ENCODE data around the gene MELK.
A peak's percentile ranks its signal among the peaks of the same experiment; 100 is the strongest.

Gene MELK

DNA sequence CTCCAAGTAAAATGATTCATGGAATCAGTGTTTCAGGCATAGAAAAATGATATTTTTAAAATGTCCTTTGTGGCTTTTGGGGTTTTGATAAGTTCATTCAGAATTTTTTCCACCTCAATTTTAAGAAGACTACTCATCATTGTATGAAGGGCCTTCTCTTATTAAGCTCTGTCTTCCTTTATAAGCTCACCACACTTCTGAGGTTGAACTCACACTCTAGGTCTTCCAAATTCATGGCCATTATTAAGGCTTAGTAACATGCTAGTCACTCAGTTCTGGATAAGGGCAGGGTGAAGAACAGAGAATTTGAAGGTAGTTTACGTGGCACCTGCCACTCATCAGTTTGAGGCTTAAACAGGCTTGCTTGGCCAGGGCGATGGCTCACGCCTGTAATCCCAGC, 4.2 kb downstream of the MELK start:
- TF ChIP-seq, protein P1, sequence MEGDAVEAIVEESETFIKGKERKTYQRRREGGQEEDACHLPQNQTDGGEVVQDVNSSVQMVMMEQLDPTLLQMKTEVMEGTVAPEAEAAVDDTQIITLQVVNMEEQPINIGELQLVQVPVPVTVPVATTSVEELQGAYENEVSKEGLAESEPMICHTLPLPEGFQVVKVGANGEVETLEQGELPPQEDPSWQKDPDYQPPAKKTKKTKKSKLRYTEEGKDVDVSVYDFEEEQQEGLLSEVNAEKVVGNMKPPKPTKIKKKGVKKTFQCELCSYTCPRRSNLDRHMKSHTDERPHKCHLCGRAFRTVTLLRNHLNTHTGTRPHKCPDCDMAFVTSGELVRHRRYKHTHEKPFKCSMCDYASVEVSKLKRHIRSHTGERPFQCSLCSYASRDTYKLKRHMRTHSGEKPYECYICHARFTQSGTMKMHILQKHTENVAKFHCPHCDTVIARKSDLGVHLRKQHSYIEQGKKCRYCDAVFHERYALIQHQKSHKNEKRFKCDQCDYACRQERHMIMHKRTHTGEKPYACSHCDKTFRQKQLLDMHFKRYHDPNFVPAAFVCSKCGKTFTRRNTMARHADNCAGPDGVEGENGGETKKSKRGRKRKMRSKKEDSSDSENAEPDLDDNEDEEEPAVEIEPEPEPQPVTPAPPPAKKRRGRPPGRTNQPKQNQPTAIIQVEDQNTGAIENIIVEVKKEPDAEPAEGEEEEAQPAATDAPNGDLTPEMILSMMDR (IDR thresholded peaks at IDR 0.05; ENCODE audit: low read depth, low read length, missing control alignments), result no peak
- no peak for DNase-seq (ENCODE audit: low read depth)
- no peak overlapping the region for H3K4me3 ChIP-seq (ENCODE audit: low read depth, low read length)

DNA sequence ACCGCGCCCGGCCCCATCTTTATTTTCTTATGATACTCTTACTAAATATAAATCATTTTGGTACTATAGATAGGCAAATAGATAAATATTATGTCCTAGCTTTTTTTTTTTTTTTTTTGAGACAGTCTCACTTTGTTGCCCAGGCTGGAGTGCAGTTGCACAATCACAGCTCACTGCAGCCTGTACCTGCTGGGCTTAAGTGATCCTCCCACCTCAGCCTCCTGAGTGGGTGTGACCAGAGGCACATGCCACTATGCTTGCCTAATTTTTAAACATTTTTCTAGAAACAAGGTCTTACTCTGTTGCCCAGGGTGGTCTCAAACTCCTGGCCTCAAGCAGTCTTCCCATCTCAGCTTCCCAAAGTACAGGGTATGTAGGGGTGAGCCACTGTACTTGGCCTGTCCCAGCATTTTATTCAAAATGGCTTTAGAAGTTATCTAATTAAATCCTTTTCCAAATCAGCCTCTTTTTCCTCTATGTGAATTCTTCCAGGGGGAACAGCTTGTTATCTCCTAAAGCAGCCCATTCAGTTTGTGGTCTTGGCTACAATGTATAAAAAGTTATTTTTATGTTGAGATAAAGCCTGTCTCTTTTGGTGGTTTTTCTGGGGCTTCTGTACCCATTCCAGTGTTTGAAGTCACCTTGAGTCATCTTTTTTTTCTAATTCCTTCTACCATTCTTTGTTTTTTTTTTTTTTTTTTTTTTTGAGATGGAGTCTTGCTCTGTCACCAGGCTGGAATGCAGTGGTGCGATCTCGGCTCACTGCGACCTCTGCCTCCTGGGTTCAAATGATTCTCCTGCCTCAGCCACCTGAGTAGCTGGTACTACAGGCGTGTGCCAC, 12.1 kb downstream of the MELK start:
- DNase-seq (ENCODE audit: low read depth), result no peak
- TF ChIP-seq, protein P1 (IDR thresholded peaks at IDR 0.05; ENCODE audit: low read depth, low read length, missing control alignments), result no peak
- no peak overlapping the region for H3K4me3 ChIP-seq (ENCODE audit: low read depth, low read length)

DNA sequence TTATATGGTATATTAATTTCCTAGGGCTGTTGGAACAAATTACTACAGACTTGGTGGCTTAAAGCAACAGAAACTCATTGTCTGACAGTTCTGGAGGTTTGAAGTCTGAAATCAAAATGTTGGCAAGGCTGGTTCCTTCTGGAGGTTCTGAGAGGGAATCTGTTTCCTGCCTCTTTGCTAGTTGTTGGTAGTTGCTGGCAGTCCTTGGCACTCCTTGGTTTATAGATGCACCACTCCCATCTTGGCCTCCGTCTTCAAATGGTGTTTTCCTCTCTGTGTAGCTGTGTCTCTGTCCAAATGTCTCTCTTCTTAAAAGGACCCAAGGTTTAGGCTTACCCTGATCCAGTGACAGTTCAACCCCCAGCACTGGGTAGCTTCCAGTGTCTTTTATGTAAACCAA, 17.5 kb downstream of the MELK start:
- TF ChIP-seq, protein P1 (IDR thresholded peaks at IDR 0.05; ENCODE audit: low read depth, low read length, missing control alignments), result no peak
- no peak for DNase-seq (ENCODE audit: low read depth)
- no peak overlapping the region for H3K4me3 ChIP-seq (ENCODE audit: low read depth, low read length)

DNA sequence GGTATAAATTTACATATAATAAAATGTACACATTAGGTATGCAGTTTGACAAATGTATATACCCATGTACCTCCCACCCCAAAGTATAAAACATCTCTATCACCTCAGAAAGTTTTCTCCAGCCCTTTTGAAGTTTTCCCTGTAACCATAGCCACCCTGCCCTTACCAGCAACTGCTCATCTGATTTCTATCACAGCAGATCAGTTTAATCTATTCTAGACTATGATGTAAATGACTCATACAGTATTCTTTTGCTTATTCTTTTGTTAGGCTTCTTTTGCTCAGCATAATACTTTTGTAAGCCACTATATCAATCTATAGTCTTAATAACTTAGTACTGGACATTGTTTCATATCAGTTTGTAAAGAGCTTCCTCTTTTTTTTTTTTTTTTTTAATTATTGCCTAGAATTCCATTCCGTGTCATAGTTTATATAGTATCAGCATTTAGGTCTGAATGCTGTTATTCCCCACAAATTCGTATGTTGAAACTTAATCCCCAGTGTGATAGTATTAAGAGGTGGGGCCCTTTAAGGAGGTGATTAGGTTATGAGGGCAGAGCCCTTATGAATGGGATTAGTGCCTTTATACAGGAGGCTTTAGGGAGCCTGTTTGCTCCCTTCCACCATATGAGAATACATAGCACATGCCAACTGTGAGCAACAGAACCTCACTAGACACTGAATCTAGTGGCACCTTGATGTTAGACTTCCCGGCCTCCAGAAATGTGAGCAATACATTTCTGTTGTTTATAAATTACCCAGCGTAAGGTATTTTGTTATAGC, 20.3 kb downstream of the MELK start:
- H3K4me3 ChIP-seq (ENCODE audit: low read depth, low read length), result no peak overlapping the region
- no peak for DNase-seq (ENCODE audit: low read depth)
- TF ChIP-seq, protein P1 (IDR thresholded peaks at IDR 0.05; ENCODE audit: low read depth, low read length, missing control alignments), result no peak

DNA sequence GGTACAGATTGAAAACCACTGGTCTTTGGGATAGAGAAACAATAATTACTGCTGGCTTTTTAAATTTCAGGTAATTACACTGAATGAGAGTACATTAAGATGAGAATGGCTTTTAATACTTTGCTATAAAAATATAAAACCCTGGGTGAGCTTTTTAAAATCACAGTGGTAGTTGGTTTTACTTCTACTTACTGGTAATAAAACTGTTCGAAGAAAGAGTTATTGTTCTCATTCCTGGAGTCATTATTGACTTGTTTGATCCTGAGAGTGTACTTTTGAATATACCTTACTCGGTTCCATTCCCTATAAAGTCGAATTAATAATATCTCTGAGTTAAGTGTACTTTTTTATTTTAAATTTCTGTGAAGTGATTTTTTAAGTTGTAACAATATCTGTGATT, 21.5 kb downstream of the MELK start:
- TF ChIP-seq, protein P1 (IDR thresholded peaks at IDR 0.05; ENCODE audit: low read depth, low read length, missing control alignments), result no peak
- no peak overlapping the region for H3K4me3 ChIP-seq (ENCODE audit: low read depth, low read length)
- no peak for DNase-seq (ENCODE audit: low read depth)

DNA sequence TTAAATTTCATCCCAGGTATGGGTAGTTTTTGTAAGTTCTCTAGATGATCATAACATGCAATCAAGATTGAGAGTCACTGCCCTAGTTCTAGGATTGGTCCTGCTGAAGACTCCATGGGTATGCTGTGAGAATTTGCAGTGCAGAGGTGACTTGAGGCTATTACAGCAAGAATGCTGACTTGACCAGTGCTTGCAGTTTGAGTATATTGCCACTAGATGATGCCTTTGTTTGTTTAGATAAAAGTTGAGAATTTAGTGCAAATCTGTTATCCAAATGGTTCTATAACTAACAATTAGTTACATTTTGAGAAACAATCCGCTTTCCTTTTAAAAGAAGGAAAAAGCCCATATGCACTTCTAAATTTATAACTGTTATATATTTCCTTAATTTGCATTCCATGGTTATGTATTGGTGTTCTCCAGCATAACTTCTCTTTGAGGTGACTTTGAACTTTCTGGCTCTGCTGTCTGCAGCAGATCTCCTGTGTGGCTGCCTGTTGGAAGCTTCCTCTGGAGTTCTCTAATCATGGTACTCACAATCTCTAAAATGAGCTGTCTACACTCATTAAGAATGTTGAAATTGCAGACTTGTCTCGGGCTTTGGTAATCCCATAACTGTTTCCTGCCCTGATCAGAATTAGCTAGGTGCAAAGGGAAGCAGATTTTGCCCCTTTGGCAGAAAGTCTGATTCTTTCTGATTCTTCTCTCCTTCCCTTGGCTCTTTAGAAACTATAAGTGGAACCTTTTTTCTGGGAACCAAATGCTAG, 24.9 kb downstream of the MELK start:
- TF ChIP-seq, protein P1 (IDR thresholded peaks at IDR 0.05; ENCODE audit: low read depth, low read length, missing control alignments), result peak; percentile 69
- H3K4me3 ChIP-seq (ENCODE audit: low read depth, low read length), result no peak overlapping the region
- no peak for DNase-seq (ENCODE audit: low read depth)

Measured in GM12864 (cell line).